OCI-LY1 (cell line): Measurements from ENCODE around the gene GLYATL1.

Experiments
- CTCF ChIP-seq: fragments of 200-600 bp; sonication (generic), shearing (Covaris generic); IDR thresholded peaks from 2 replicates; pipeline ENCODE4 v1.5.1; 2017; ENCODE audit warnings: mild to moderate bottlenecking, antibody characterized with exemption, low read length, moderate library complexity, mixed read lengths
- EZH2 ChIP-seq: fragments of 200-600 bp; sonication (generic), shearing (Covaris generic); IDR thresholded peaks from 2 replicates; pipeline ENCODE4 v1.8.0; 2017; ENCODE audit warnings: borderline replicate concordance, mixed run types, mild to moderate bottlenecking, antibody characterized with exemption, low read length, moderate library complexity, mixed read lengths

DNA sequence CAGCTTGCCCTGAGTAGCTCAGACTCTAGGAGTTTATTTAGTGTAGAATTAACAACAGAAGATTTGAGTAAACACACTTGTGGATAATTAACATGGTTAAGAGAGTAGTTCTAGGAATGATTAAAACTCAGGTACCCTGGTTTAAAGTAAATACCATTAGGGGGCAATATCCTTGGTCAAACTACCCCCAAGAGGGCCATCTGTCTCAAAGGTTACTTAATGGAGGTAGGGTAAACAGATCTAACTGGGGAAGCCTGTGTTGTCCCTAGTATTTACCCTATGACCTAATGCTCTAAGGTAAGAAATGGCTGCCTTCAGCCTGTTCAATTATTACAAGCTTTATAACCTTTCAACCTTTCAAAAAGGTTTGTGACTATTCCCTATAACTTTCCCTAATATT, 10.6 kb upstream of the GLYATL1 start:
- no peak for TF ChIP-seq CTCF
- TF ChIP-seq EZH2 = no peak
